ENCODE data around the gene GPR180.

- TF ChIP-seq ZNF274 (IDR thresholded peaks at IDR 0.05; ENCODE audit: low read depth, low read length), result no peak
- no peak for TF ChIP-seq YY1 (IDR thresholded peaks at IDR 0.05; ENCODE audit: insufficient read depth, insufficient read length)
- no peak for TF ChIP-seq SUZ12 (IDR thresholded peaks at IDR 0.05; ENCODE audit: extremely low read depth, insufficient read depth, insufficient read length)
Measured at GRCh38 chr13:94596575-94596971, 5.1 kb upstream of the GPR180 start.

Data from NT2/D1 (cell line).